NCI-H1092 treated with DMSO at 0.1 percent for 48 hours (cell line): Measurements from ENCODE around the gene GALM.
"Not testable (repeated sequence)": the region's sequence is repeated elsewhere in the genome, so short reads cannot be mapped to it uniquely, and the experiment has no call there.

ENCODE experiments used
- DNase-seq: peaks from one replicate; lab custom pipeline; 2025; lab: John Stamatoyannopoulos, UW

GALM gene

GRCh38 chr2:38682008-38682575 lies 16.2 kb downstream of the GALM start:
- no peak for DNase-seq

- DNase-seq: not testable (repeated sequence)
Observed at GRCh38 chr2:38682620-38683019, 16.7 kb downstream of the GALM start.

GRCh38 chr2:38683766-38684165 lies 17.9 kb downstream of the GALM start:
- no peak for DNase-seq

- no peak for DNase-seq
Observed at GRCh38 chr2:38685116-38685735, 19.3 kb downstream of the GALM start.

GRCh38 chr2:38690499-38691420 lies 24.8 kb downstream of the GALM start:
- DNase-seq: no peak

GRCh38 chr2:38691994-38692393 lies 26.1 kb downstream of the GALM start:
- no peak for DNase-seq

DNA sequence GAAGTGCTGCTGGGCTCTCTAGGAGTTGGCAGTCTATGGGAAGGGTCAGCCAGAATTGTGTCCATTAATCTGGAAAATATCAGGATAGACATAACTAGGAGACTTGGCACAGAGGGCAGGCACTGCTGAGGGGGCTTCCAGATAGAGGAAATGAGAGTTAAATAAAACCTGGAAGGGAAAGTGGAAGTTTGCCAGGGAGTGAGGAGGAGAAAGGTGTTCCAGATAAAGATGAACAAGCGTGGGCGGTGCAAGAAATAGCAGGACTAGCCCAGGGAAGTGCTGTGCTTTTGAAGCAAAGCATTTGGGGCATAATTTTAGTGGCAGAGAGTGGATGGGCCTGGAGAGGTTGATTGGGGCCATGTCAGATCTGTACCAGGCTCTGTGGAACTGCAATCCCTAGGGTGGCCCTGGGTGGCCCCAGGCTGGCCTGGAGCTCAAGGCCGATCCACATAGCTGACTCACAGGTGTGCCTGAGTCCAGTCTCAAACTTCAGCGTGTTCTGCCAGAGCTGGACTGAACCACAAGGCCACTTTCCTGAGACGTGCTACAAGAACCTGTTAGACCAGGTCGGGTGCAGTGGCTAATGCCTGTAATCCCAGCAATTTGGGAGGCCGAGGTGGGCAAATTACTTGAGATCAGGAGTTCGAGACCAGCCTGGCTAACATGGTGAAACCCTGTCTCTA lies 26.9 kb downstream of the GALM start:
- DNase-seq: no peak

DNA sequence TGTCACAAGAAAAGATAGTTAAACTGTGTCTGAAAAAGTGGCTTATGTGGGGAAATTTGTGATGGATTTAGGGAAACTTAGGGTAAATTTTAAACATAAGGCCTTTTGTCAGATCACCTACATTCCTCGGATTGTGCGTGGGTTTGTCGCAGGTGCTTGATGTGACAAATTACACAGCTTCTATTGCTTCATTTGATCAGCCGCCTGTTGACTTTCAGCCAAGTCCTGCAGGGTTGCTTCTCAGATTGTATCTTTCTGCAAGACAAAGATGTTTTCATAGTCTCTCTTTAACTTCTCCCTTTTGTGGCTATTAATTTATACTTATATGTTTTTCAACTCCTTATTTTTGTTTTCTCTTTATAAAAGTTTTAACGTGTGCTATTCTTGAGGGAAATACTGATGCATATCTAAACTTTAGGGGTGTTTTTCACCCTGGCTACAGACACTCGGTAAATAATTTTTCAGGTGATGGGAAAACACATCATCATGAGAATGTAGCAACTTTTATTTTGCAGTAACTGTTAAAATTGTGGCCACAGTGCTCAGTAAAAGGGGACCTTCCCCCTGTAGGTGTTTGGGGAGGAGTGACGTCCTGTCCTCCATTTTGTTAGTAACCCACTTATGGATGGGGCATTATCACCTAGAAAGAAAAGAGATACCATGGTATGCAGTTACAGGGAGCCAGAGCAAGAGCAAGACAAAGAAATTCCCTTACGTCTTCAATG lies 31.4 kb downstream of the GALM start:
- no peak for DNase-seq

- no peak for DNase-seq
Observed at GRCh38 chr2:38698467-38699003, 32.6 kb downstream of the GALM start.

DNA sequence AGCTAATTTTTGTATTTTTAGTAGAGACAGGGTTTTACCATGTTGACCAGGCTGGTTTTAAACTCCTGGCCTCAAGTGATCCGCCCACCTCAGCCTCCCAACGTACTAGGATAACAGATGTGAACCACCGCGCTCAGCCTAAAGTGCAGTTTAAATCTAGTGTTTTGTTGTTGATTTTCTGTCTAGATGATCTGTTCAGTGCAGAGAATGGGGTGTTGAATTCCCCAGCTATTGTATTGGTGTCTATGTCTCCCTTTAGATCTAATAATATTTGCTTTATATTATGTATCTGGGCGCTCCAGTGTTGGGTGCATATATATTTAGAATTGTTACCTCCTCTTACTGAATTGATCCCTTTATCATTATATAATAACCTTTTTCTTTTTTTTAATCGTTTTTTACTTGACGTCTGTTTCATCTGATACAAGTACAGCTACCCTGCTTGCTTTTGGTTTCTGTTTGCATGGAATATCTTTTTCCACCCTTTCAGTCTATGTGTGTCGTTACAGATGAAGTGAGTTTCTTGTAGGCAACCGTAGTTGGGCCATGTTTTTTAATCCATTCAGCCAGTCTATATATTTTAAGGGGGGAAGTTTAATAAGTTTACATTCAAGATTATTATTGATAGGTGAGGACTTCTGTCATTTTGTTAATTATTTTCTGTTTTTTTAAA lies 34.3 kb downstream of the GALM start:
- DNase-seq: no peak

- DNase-seq: no peak
Observed at GRCh38 chr2:38700881-38701458, 35.1 kb downstream of the GALM start.

GRCh38 chr2:38701542-38701941 lies 35.6 kb downstream of the GALM start:
- no peak for DNase-seq

DNA sequence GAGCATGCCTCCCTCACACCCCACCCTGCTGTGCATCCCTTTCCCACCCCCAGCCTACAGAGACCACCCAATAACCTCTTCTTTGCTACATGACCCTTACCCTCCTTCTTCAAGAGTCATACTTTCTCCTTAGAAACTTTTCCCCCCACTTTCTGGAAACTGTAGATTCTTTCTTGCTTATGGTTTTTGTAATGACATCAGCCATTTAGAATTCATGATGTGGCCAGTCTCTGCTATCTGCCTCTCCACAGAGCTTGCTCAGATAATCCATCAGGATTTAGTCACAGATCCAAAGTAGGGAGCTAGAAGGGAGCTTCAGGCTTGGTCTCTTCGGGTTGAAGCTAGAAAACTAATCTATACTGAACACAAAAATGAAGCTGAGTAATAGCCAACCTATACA lies 36.5 kb downstream of the GALM start:
- DNase-seq: no peak

GRCh38 chr2:38703336-38703735 lies 37.4 kb downstream of the GALM start:
- DNase-seq: not testable (repeated sequence)

DNA sequence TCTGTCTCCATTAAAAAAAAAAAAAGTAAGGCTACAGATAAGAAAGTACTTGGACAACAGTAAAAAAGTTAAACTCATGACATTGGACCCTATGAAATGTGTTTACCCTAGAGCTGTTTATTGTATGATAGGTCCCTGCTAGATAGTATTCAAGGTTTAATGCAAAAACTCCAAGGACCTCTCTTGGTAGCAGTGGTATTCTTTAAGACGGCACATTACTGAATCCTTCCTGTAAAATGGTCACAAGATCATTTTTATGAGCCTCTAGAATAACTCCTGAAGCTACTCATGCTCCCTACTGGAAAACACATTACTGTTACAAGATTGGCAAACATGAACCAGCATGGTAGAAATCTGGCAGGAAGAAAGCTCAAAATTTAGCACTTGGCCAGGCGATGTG lies 38.8 kb downstream of the GALM start:
- DNase-seq: no peak

DNA sequence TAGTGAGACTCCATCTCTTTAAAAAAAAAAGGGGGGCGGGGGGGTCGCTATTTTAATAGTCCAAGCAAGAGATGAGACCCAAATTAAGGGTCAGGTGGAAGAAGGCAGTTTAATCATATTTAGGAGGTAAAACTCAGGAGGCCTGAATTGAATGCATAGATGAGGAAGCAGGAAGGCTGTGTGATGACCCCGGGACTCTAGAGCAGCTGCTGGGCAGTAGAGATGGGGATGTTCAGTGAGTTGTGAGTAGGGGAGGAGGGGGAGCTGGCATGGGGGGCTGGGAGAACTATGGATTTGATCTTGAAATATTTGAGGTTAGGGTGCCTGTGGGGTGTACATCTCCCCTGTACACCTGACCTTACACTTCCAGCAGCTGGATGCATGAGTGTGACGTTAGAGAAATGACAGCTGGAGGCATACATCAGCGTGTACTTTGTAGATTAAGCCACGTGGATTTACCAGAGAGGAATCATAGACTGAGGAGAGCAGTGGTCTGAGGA lies 41.0 kb downstream of the GALM start:
- no peak for DNase-seq

- not testable (repeated sequence) for DNase-seq
Observed at GRCh38 chr2:38708491-38708890, 42.6 kb downstream of the GALM start.

GRCh38 chr2:38708900-38709566 lies 43.1 kb downstream of the GALM start:
- no peak for DNase-seq

GRCh38 chr2:38709567-38710194 lies 43.8 kb downstream of the GALM start:
- DNase-seq: no peak
